Lung (tissue), 12 donors: ENCODE measurements around the gene TMEM247. TPM values are rescaled to one million over a fixed set of nuclear protein-coding genes. Genes with fewer than 3 reads are reported as not detected.

Experiments
- ATAC-seq: fragments of 200-7000 bp; cut with Tn5 transposase; one replicate; pipeline ENCODE4 v1.9.1; 2020; ENCODE audit warnings: moderate number of reproducible peaks; ENCODE audit not compliant: insufficient read depth, low FRiP score
- DNase-seq, 3 donors: peaks; one replicate each; pipeline ENCODE4 v3.0.0-alpha.2; 2013 to 2017
- H3K27ac ChIP-seq, 2 donors: one replicate each; pipeline ENCODE4 v1.5.1; 2013; ENCODE audit warnings: mild to moderate bottlenecking in 2 of 2, moderate library complexity in 2 of 2, control low read depth in 1 of 2, inconsistent platforms in 1 of 2, low read depth in 1 of 2, low read length in 1 of 2
- H3K27me3 ChIP-seq, 3 donors: one replicate each; pipeline ENCODE4 v1.5.1; 2013; ENCODE audit warnings: low read length in 2 of 3; ENCODE audit not compliant: control insufficient read depth in 3 of 3, insufficient read depth in 3 of 3
- H3K36me3 ChIP-seq, 4 donors: one replicate each; pipeline ENCODE4 v1.5.1; 2013; ENCODE audit warnings: low read length in 4 of 4, mild to moderate bottlenecking in 1 of 4, moderate library complexity in 1 of 4; ENCODE audit not compliant: control insufficient read depth in 4 of 4, insufficient read depth in 4 of 4
- H3K4me1 ChIP-seq, 5 donors: one replicate each; pipeline ENCODE4 v1.5.1; 2013; ENCODE audit warnings: low read length in 5 of 5, mild to moderate bottlenecking in 2 of 5, moderate library complexity in 1 of 5; ENCODE audit not compliant: control insufficient read depth in 5 of 5, insufficient read depth in 5 of 5
- H3K4me3 ChIP-seq: one replicate; pipeline ENCODE4 v1.5.1; 2013; ENCODE audit warnings: mild to moderate bottlenecking, control low read depth, moderate library complexity
- H3K9ac ChIP-seq, 2 donors: one replicate each; pipeline ENCODE4 v1.5.1; 2013; ENCODE audit warnings: low read length in 2 of 2, control low read depth in 1 of 2; ENCODE audit not compliant: insufficient read depth in 1 of 2
- H3K9me3 ChIP-seq, 4 donors: one replicate each; pipeline ENCODE4 v1.5.1; 2013; ENCODE audit warnings: low read length in 3 of 4, mild to moderate bottlenecking in 1 of 4, moderate library complexity in 1 of 4; ENCODE audit not compliant: control insufficient read depth in 4 of 4, insufficient read depth in 3 of 4
- WGBS, 2 donors: extraction: QIAGEN DNeasy Blood & Tissue Kit; methylation state at CpG; one replicate each; pipeline ENCODE4 v1.1.7; 2013; 5-methylcytosine and 5-hydroxymethylcytosine counted together
- polyA plus RNA-seq, 2 donors: library from polyadenylated mRNA; stranded (reverse); fragments of 200-250 nt; gene quantifications; one replicate each; pipeline ENCODE4 v1.2.1, GENCODE V29; 2013
- total RNA-seq, 2 donors: library from RNA; depleted of rRNA in 1 of 2; stranded (reverse); fragments of >200 nt in 1 of 2; gene quantifications; one replicate each; pipeline ENCODE4 v1.2.1, GENCODE V29; 2014 to 2021
- TF ChIP-seq, protein P1 (sequence below): IDR thresholded peaks from 2 replicates; pipeline ENCODE4 v1.5.1; 2012; ENCODE audit warnings: mild to moderate bottlenecking; ENCODE audit errors: control extremely low read depth, extremely low read depth
- donor health status: control.
- donor health status: control.
- donor health status: Bipolar disorder and iron deficiency.
- donor health status: healthy.
- donor health status: DM: yes; HTN: yes; CAD: no.

TMEM247 gene
- total and polyA plus RNA-seq, 4 donors, result not detected

- peaks cover 0 to 3% (median 0%) of the 10 kb centered on the region in 5 donors for H3K4me1 ChIP-seq
- TF ChIP-seq, protein P1, sequence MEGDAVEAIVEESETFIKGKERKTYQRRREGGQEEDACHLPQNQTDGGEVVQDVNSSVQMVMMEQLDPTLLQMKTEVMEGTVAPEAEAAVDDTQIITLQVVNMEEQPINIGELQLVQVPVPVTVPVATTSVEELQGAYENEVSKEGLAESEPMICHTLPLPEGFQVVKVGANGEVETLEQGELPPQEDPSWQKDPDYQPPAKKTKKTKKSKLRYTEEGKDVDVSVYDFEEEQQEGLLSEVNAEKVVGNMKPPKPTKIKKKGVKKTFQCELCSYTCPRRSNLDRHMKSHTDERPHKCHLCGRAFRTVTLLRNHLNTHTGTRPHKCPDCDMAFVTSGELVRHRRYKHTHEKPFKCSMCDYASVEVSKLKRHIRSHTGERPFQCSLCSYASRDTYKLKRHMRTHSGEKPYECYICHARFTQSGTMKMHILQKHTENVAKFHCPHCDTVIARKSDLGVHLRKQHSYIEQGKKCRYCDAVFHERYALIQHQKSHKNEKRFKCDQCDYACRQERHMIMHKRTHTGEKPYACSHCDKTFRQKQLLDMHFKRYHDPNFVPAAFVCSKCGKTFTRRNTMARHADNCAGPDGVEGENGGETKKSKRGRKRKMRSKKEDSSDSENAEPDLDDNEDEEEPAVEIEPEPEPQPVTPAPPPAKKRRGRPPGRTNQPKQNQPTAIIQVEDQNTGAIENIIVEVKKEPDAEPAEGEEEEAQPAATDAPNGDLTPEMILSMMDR, result no peak
- no peaks in the 10 kb centered on the region for H3K36me3 ChIP-seq
- H3K27me3 ChIP-seq, result no peaks in the 10 kb centered on the region
- no peak overlapping the region for H3K27ac ChIP-seq
- DNase-seq, result no peak
- H3K9me3 ChIP-seq, result no peaks in the 10 kb centered on the region
- no peak overlapping the region for H3K4me3 ChIP-seq
- WGBS, 2 donors, result 44 to 51% methylated on average over 2 of the region's 2 CpGs
- no peak for ATAC-seq
- H3K9ac ChIP-seq, result no peak overlapping the region
Observed at GRCh38 chr2:46504221-46504620, 24.9 kb downstream of the TMEM247 start.

GRCh38 chr2:46504685-46505471, 25.5 kb downstream of the TMEM247 start:
- Histone ChIP-seq H3K9me3 (no peaks in the 10 kb centered on the region), H3K4me3 (no peak overlapping the region), H3K27ac (no peak overlapping the region), H3K36me3 (no peaks in the 10 kb centered on the region), H3K4me1 (peaks cover 0 to 3% (median 0%) of the 10 kb centered on the region in 5 donors), H3K27me3 (no peaks in the 10 kb centered on the region), H3K9ac (no peak overlapping the region)
- TF ChIP-seq, protein P1, result no peak
- 83 to 86% methylated on average over 8 of the region's 8 CpGs for WGBS, 2 donors
- ATAC-seq, result no peak
- DNase-seq, result no peak

GRCh38 chr2:46505472-46505783, 26.1 kb downstream of the TMEM247 start:
- Histone ChIP-seq H3K27ac (no peak overlapping the region), H3K9ac (no peak overlapping the region), H3K4me1 (peaks cover 0 to 3% (median 0%) of the 10 kb centered on the region in 5 donors), H3K36me3 (no peaks in the 10 kb centered on the region), H3K9me3 (no peaks in the 10 kb centered on the region), H3K4me3 (no peak overlapping the region), H3K27me3 (no peaks in the 10 kb centered on the region)
- DNase-seq (no peak), ATAC-seq (no peak)
- 93 to 95% methylated on average over 3 of the region's 3 CpGs for WGBS, 2 donors
- TF ChIP-seq, protein P1, result no peak

- Histone ChIP-seq H3K27me3 (no peaks in the 10 kb centered on the region), H3K27ac (no peak overlapping the region), H3K36me3 (no peaks in the 10 kb centered on the region), H3K4me1 (no peaks in the 10 kb centered on the region), H3K4me3 (no peak overlapping the region), H3K9ac (no peak overlapping the region), H3K9me3 (no peaks in the 10 kb centered on the region)
- 34 to 56% methylated on average over 6 of the region's 6 CpGs for WGBS, 2 donors
- TF ChIP-seq, protein P1, result no peak
- ATAC-seq (no peak), DNase-seq (no peak)
Observed at GRCh38 chr2:46506131-46506706, 26.9 kb downstream of the TMEM247 start.
